IPS-NIHi7 (cell line): ENCODE results near the gene SLC25A42.
"Not testable (repeated sequence)": the region's sequence is repeated elsewhere in the genome, so short reads cannot be mapped to it uniquely, and the experiment has no call there.

Source experiments
- DNase-seq: peaks from one replicate; pipeline ENCODE4 v3.0.0; 2012; ENCODE audit warnings: mixed read lengths; ENCODE audit errors: extremely low spot score

SLC25A42 gene

GRCh38 chr19:19105365-19106055 is 41.7 kb downstream of the SLC25A42 start:
- peak; percentile 86 for DNase-seq

GRCh38 chr19:19106056-19106551 is 42.3 kb downstream of the SLC25A42 start:
- DNase-seq: peak; percentile 49

GRCh38 chr19:19106938-19107337 is 43.1 kb downstream of the SLC25A42 start:
- not testable (repeated sequence) for DNase-seq

- DNase-seq: no peak
Measured at GRCh38 chr19:19107654-19108053, 43.9 kb downstream of the SLC25A42 start.

DNA sequence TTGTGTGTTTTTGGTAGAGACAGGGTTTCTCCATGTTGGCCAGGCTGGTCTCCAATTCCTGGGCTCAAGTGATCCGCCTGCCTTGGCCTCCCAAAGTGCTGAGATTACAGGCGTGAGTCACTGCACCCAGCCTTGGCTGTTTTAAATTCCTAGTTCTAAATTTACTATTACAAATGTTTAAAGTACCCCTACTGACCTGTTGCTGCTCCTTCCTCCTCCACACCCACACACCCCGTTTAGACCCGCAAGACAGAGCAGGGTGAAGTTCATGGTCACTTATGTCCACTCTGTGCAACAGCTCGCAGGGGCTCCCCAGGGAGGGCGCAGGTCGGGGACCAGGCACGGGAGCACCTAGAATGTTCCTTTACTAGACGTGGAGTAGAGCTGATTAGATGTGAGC is 45.8 kb downstream of the SLC25A42 start:
- DNase-seq: no peak

GRCh38 chr19:19110410-19111135 is 46.8 kb downstream of the SLC25A42 start:
- peak; percentile 73 for DNase-seq

GRCh38 chr19:19111136-19111835 is 47.5 kb downstream of the SLC25A42 start:
- no peak for DNase-seq

- no peak for DNase-seq
Measured at GRCh38 chr19:19111967-19112580, 48.3 kb downstream of the SLC25A42 start.

GRCh38 chr19:19113040-19113626 is 49.3 kb downstream of the SLC25A42 start:
- no peak for DNase-seq

DNA sequence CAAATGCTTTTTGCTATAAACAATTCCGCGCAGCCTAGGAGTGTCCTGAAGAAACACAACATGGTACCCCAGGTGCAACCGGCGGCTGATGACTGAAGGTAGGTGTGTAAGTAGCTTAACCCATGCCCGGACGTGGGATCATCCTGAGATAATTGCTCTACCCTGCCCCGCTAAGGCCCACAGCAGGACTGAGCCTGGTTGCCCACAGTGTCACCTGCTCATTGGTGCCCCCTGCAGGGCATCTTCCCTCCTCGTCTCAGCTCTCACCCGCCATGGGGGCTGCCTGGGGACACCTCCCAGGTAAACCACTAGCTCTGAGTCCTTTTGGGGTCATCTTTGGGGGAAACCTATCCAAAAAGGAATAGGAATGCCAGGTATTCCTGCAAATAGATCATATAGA is 52.2 kb downstream of the SLC25A42 start:
- peak; percentile 79 for DNase-seq

GRCh38 chr19:19119325-19120237 is 55.8 kb downstream of the SLC25A42 start:
- no peak for DNase-seq

- DNase-seq: peak; percentile 100
Measured at GRCh38 chr19:19120308-19121231, 56.8 kb downstream of the SLC25A42 start.

GRCh38 chr19:19121371-19121770 is 57.6 kb downstream of the SLC25A42 start:
- DNase-seq: no peak

DNA sequence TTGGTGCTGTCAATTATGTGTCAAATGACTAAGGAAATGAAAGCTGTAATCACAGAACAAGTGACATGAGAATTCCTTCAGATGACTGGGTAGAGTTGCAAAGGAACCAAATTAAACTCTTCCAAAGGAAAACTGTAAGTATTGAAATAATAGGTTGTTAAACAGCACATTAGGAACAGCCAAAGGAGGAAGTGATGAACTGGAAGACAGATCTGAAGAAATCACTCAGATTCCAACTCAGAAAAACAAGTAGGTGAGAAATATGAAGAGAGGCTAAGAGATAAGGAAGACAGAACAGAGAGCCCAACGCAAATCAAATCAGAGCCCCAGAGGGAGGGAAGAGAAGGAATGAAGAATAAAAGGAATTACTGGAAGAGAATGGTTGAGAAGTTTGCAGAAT is 59.1 kb downstream of the SLC25A42 start:
- DNase-seq: no peak

GRCh38 chr19:19123386-19123785 is 59.6 kb downstream of the SLC25A42 start:
- no peak for DNase-seq

- DNase-seq: no peak
Measured at GRCh38 chr19:19126102-19126501, 62.3 kb downstream of the SLC25A42 start.

GRCh38 chr19:19131989-19132388 is 68.2 kb downstream of the SLC25A42 start:
- DNase-seq: no peak

GRCh38 chr19:19132912-19133311 is 69.1 kb downstream of the SLC25A42 start:
- DNase-seq: no peak

GRCh38 chr19:19133985-19134384 is 70.2 kb downstream of the SLC25A42 start:
- DNase-seq: no peak
